Activated CD4-positive, alpha-beta T cell treated with anti-CD3 and anti-CD28 coated beads, Interleukin-2, amount 10 ng/mL, durations not matched to agents 7 days and 5 days (primary cell): Measurements from ENCODE around the gene ZC2HC1C. TPM values are rescaled to one million over a fixed set of nuclear protein-coding genes. Genes with fewer than 3 reads are reported as not detected.

ENCODE experiments used
- CTCF ChIA-PET: fragments of 350-600 bp; sonication (Branson Sonifier 250); formaldehyde crosslinking; loops from one replicate; lab custom pipeline; 2021; ENCODE audit warnings: antibody characterized with exemption; lab: Charles Lee
- POLR2A ChIA-PET: fragments of 350-600 bp; sonication (Branson Sonifier 250); formaldehyde crosslinking; loops from one replicate; lab custom pipeline; 2021; ENCODE audit warnings: antibody characterized with exemption; lab: Charles Lee
- DNase-seq: peaks from one replicate; pipeline ENCODE4 v3.0.0-alpha.2; 2020
- H3K27ac Mint-ChIP-seq: one replicate; pipeline ENCODE4 v1.8.0; 2021; ENCODE audit warnings: mild to moderate bottlenecking, moderate library complexity, mixed read lengths
- H3K27me3 Mint-ChIP-seq: one replicate; pipeline ENCODE4 v1.8.0; 2021; ENCODE audit warnings: mixed read lengths
- H3K36me3 Mint-ChIP-seq: one replicate; pipeline ENCODE4 v1.8.0; 2021; ENCODE audit warnings: low read depth, mixed read lengths
- H3K4me1 Mint-ChIP-seq: one replicate; pipeline ENCODE4 v1.8.0; 2021; ENCODE audit warnings: mixed read lengths
- H3K4me3 Mint-ChIP-seq: one replicate; pipeline ENCODE4 v1.8.0; 2021; ENCODE audit warnings: mild to moderate bottlenecking, moderate library complexity, mixed read lengths
- H3K9me3 Mint-ChIP-seq: one replicate; pipeline ENCODE4 v1.8.0; 2021; ENCODE audit warnings: mixed read lengths
- total RNA-seq, 2 experiments: library from RNA; stranded (reverse); gene quantifications; one replicate each; pipeline ENCODE4 v1.2.3, GENCODE V29; 2021

Gene ZC2HC1C
- total RNA-seq, 2 experiments from 2014 or later: 3.1 to 3.3 TPM

GRCh38 chr14:75098682-75099081 is 29.2 kb downstream of the ZC2HC1C start:
- Mint-ChIP-seq H3K4me1 (no peaks in the 10 kb centered on the region), H3K27ac (no peak overlapping the region), H3K36me3 (peaks cover 60% of the 10 kb centered on the region), H3K27me3 (no peaks in the 10 kb centered on the region), H3K4me3 (no peak overlapping the region), H3K9me3 (no peaks in the 10 kb centered on the region)
- ChIA-PET POLR2A (no interaction called here), CTCF (interaction anchor here (3.2 kb wide), 1 partner anchor 11 kb away, joined by 11 read pairs; no protein-coding TSS in a partner anchor)
- DNase-seq: no peak

DNA sequence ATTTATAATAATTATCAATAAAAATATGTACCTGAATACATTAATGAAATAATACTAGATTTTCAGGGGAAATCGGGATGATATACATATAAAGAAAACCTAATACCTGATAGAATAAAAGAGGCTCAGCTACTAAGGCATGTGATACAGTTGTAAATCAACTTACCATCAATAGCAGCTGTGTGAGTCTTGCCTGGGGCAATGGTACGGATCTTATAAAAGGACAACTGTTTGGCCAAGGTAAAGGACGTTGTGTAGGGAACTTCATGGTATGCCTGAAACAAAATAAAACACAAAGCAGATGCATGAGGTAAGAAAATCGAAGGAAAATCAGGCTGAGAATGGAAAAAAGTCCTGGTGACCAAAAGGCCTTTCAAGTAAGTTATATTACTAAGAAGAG is 32.0 kb downstream of the ZC2HC1C start:
- no peaks in the 10 kb centered on the region for H3K4me1 Mint-ChIP-seq
- peaks cover 62% of the 10 kb centered on the region for H3K36me3 Mint-ChIP-seq
- POLR2A ChIA-PET: no interaction called here
- no peaks in the 10 kb centered on the region for H3K27me3 Mint-ChIP-seq
- H3K9me3 Mint-ChIP-seq: no peaks in the 10 kb centered on the region
- no peak for DNase-seq
- no peak overlapping the region for H3K27ac Mint-ChIP-seq
- H3K4me3 Mint-ChIP-seq: no peak overlapping the region
- CTCF ChIA-PET: interaction anchor here (1.2 to 1.8 kb wide), 2 partner anchors 9 to 165 kb away, joined by 3 to 5 read pairs; no protein-coding TSS in a partner anchor

GRCh38 chr14:75107186-75107585 is 37.7 kb downstream of the ZC2HC1C start:
- Mint-ChIP-seq H3K9me3 (no peaks in the 10 kb centered on the region), H3K27me3 (no peaks in the 10 kb centered on the region), H3K36me3 (peaks cover 67% of the 10 kb centered on the region), H3K27ac (peak overlapping the region; percentile 60), H3K4me1 (peaks cover 3% of the 10 kb centered on the region), H3K4me3 (no peak overlapping the region)
- ChIA-PET POLR2A (no interaction called here), CTCF (interaction anchor here (0.6 to 1.0 kb wide), 3 partner anchors 18 to 200 kb away, joined by 3 to 5 read pairs (median 3); no protein-coding TSS in a partner anchor)
- no peak for DNase-seq

DNA sequence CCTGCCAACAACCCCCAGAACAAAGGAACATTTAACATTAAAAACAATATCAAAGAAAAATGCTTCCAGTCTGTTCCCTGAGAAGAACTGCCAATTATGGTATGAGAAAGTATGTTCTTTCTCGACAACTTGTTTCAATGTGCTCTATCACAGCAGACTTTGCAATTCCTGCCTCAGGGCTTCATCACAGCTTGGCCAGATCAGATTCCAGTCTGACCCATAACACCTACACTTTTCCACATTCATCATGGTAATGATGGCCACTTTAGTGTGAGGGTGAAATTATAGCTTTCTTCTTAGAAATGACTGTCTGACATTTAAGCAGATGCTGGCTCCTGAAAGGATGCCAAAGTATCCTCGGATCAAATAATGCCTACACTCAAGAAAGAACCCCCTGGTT is 40.4 kb downstream of the ZC2HC1C start:
- no peaks in the 10 kb centered on the region for H3K9me3 Mint-ChIP-seq
- H3K4me1 Mint-ChIP-seq: peaks cover 23% of the 10 kb centered on the region
- H3K27ac Mint-ChIP-seq: no peak overlapping the region
- no peak for DNase-seq
- CTCF ChIA-PET: interaction anchor here (1.0 to 1.3 kb wide), 2 partner anchors 9 to 10 kb away, joined by 3 to 5 read pairs; no protein-coding TSS in a partner anchor
- POLR2A ChIA-PET: no interaction called here
- no peak overlapping the region for H3K4me3 Mint-ChIP-seq
- H3K36me3 Mint-ChIP-seq: peaks cover 73% of the 10 kb centered on the region
- no peaks in the 10 kb centered on the region for H3K27me3 Mint-ChIP-seq

DNA sequence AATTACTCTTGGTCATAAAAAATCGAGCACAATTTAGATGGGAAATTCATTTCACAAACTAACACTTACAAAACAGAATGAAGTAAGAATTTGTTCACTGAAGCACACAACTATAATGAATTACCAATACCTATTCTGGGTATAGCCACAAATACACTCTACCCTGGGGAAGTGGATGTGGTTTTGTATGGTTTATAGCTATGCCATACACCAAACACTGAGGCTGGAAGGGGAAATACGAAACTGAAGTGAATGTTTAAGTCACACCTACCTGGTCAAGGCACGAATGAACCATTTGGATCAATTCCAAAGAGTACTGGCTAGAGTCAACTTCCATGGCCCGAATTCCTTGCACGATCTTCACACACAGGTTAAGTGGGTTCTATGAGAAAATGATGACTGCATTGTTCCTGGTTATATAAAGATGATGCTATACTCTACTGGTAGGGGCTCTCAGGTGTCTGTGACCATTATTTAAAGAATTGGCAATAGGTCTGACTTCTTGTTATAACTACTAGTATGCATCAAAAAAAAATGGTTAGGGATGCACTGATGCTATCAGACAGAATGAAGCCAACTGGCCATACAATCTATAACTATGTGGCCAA is 44.6 kb downstream of the ZC2HC1C start:
- Mint-ChIP-seq H3K4me1 (peaks cover 27% of the 10 kb centered on the region), H3K27ac (peak overlapping the region; percentile 78), H3K36me3 (peaks cover 70% of the 10 kb centered on the region), H3K27me3 (no peaks in the 10 kb centered on the region), H3K9me3 (no peaks in the 10 kb centered on the region), H3K4me3 (peak overlapping the region; percentile 15)
- ChIA-PET POLR2A (no interaction called here), CTCF (interaction anchor here (0.5 to 0.6 kb wide), 2 partner anchors 105 to 775 kb away, joined by 3 to 4 read pairs; no protein-coding TSS in a partner anchor)
- peak; percentile 52 for DNase-seq

GRCh38 chr14:75119056-75119455 is 49.6 kb downstream of the ZC2HC1C start:
- Mint-ChIP-seq H3K4me1 (peaks cover 29% of the 10 kb centered on the region), H3K36me3 (peaks cover 53% of the 10 kb centered on the region), H3K27ac (no peak overlapping the region), H3K27me3 (no peaks in the 10 kb centered on the region), H3K9me3 (no peaks in the 10 kb centered on the region), H3K4me3 (no peak overlapping the region)
- no peak for DNase-seq
- ChIA-PET POLR2A (no interaction called here), CTCF (interaction anchor here (1.0 kb wide), 1 partner anchor 180 kb away, joined by 3 read pairs; no protein-coding TSS in a partner anchor)

- Mint-ChIP-seq H3K4me3 (no peak overlapping the region), H3K36me3 (peaks cover 46% of the 10 kb centered on the region), H3K4me1 (peaks cover 35% of the 10 kb centered on the region), H3K27me3 (no peaks in the 10 kb centered on the region), H3K9me3 (no peaks in the 10 kb centered on the region), H3K27ac (no peak overlapping the region)
- ChIA-PET POLR2A (no interaction called here), CTCF (interaction anchor here (1.4 to 1.7 kb wide), 2 partner anchors 12 to 357 kb away, joined by 3 read pairs; partner anchors contain the start of gene YLPM1)
- no peak for DNase-seq
These were observed 51.3 kb downstream of the ZC2HC1C start for GRCh38 chr14:75120541-75121291.

DNA sequence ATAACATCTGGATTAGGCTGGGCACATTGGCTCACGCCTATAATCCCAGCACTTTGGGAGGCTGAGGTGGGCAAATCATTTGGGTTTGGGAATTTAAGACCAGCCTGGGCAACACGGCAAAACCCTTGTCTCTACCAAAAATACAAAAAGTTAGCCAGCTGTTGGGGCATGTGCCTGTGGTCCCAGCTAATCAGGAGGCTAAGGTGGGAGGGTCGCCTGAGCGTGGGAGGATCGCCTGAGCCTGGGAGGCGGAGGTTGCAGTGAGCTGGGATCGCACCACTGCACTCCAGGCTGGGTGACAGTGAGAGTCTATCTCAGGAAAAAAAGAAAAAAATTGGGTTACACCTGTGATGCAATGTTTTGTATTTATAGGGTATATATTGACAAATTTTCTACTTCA is 52.1 kb downstream of the ZC2HC1C start:
- H3K27ac Mint-ChIP-seq: no peak overlapping the region
- ChIA-PET CTCF (no interaction called here), POLR2A (no interaction called here)
- DNase-seq: no peak
- no peaks in the 10 kb centered on the region for H3K27me3 Mint-ChIP-seq
- H3K9me3 Mint-ChIP-seq: no peaks in the 10 kb centered on the region
- H3K4me1 Mint-ChIP-seq: peaks cover 39% of the 10 kb centered on the region
- H3K36me3 Mint-ChIP-seq: peaks cover 39% of the 10 kb centered on the region
- no peak overlapping the region for H3K4me3 Mint-ChIP-seq

DNA sequence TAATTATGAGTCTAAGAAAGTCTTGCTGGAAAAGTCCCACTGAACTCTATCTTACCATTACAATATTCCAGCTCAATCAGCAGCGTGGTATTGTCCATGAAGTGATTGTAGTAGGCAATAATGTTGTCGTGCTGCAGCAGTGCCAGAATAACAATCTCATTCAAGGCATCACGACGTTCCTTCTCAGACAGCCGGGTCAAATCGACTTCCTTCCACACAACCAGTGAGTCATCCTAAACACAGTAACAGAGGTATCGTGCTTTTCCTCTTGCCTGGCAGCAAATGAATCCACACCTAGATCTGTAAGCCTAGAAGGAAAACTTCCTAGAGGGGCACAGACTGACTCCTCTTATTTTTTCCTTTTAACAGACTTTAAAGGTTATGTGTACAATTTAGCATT is 54.5 kb downstream of the ZC2HC1C start:
- Mint-ChIP-seq H3K27ac (peak overlapping the region; percentile 0), H3K9me3 (no peaks in the 10 kb centered on the region), H3K4me3 (no peak overlapping the region), H3K27me3 (no peaks in the 10 kb centered on the region), H3K4me1 (peaks cover 49% of the 10 kb centered on the region), H3K36me3 (peaks cover 32% of the 10 kb centered on the region)
- ChIA-PET CTCF (interaction anchor here (0.6 to 1.7 kb wide), 3 partner anchors 115 to 240 kb away, joined by 3 to 4 read pairs (median 3); no protein-coding TSS in a partner anchor), POLR2A (no interaction called here)
- peak; percentile 26 for DNase-seq

- H3K27ac Mint-ChIP-seq: peak overlapping the region; percentile 99
- peaks cover 45% of the 10 kb centered on the region for H3K4me1 Mint-ChIP-seq
- peaks cover 26% of the 10 kb centered on the region for H3K36me3 Mint-ChIP-seq
- H3K4me3 Mint-ChIP-seq: peak overlapping the region; percentile 98
- no peaks in the 10 kb centered on the region for H3K27me3 Mint-ChIP-seq
- H3K9me3 Mint-ChIP-seq: no peaks in the 10 kb centered on the region
- no peak for DNase-seq
- ChIA-PET CTCF (interaction anchor here (1.0 kb wide), 1 partner anchor 19 kb away, joined by 3 read pairs; no protein-coding TSS in a partner anchor), POLR2A (interaction anchor here (0.9 kb wide), 1 partner anchor 8 kb away, joined by 3 read pairs; no protein-coding TSS in a partner anchor)
These were observed 56.2 kb downstream of the ZC2HC1C start for GRCh38 chr14:75125617-75126016.

GRCh38 chr14:75126121-75126544 is 56.7 kb downstream of the ZC2HC1C start:
- ChIA-PET CTCF (interaction anchor here (0.7 to 1.4 kb wide), 7 partner anchors 19 to 169 kb away, joined by 3 to 4 read pairs (median 4); no protein-coding TSS in a partner anchor), POLR2A (interaction anchor here (0.7 to 1.3 kb wide), 3 partner anchors 8 to 133 kb away, joined by 3 to 5 read pairs (median 4); no protein-coding TSS in a partner anchor)
- Mint-ChIP-seq H3K27me3 (no peaks in the 10 kb centered on the region), H3K4me1 (peaks cover 41% of the 10 kb centered on the region), H3K4me3 (peak overlapping the region; percentile 98), H3K9me3 (no peaks in the 10 kb centered on the region), H3K27ac (peak overlapping the region; percentile 99), H3K36me3 (peaks cover 21% of the 10 kb centered on the region)
- DNase-seq: peak; percentile 16

- H3K27ac Mint-ChIP-seq: peak within 1 kb of the TSS; percentile 99
- ChIA-PET POLR2A (interaction anchor here (0.7 to 1.3 kb wide), 2 partner anchors 100 to 132 kb away, joined by 4 to 5 read pairs; no protein-coding TSS in a partner anchor), CTCF (interaction anchor here (0.7 to 6.2 kb wide), 9 partner anchors 18 to 176 kb away, joined by 3 to 40 read pairs (median 4); no protein-coding TSS in a partner anchor)
- H3K36me3 Mint-ChIP-seq: peaks cover 18% of the 10 kb centered on the region
- peak within 1 kb of the TSS; percentile 98 for H3K4me3 Mint-ChIP-seq
- peak; percentile 92 for DNase-seq
- no peaks in the 10 kb centered on the region for H3K27me3 Mint-ChIP-seq
- no peaks in the 10 kb centered on the region for H3K9me3 Mint-ChIP-seq
- peaks cover 39% of the 10 kb centered on the region for H3K4me1 Mint-ChIP-seq
These were observed 57.4 kb downstream of the ZC2HC1C start, which contains the start of gene NEK9 for GRCh38 chr14:75126679-75127473. Gene NEK9, minus strand, starts transcription at chr14:75127048. Its CDS starts 127 bp downstream, at chr14:75126921.
